AG20443 (cell line): ENCODE measurements around the gene IFITM1.

Experiments used
- DNase-seq: peaks from one replicate; pipeline ENCODE4 v3.0.0; 2012; ENCODE audit warnings: low spot score, mixed read lengths

IFITM1 gene

GRCh38 chr11:313787-314553 lies at the start of gene IFITM1:
Gene IFITM1, plus strand, starts transcription at chr11:314040. Its CDS starts 131 bp downstream, at chr11:314171.
- DNase-seq, result peak; percentile 72

- DNase-seq, result no peak
Observed at GRCh38 chr11:266676-267439, 47.0 kb upstream of the IFITM1 start.

- no peak for DNase-seq
Observed at GRCh38 chr11:267491-267994, 46.3 kb upstream of the IFITM1 start.

- peak; percentile 73 for DNase-seq
Observed at GRCh38 chr11:268716-269145, 45.1 kb upstream of the IFITM1 start.

GRCh38 chr11:269146-269890 lies 44.5 kb upstream of the IFITM1 start:
- DNase-seq, result no peak

- no peak for DNase-seq
Observed at GRCh38 chr11:270451-271318, 43.2 kb upstream of the IFITM1 start.

- DNase-seq, result no peak
Observed at GRCh38 chr11:271319-271715, 42.5 kb upstream of the IFITM1 start.

- no peak for DNase-seq
Observed at GRCh38 chr11:272195-272930, 41.5 kb upstream of the IFITM1 start.

GRCh38 chr11:272931-273198 lies 41.0 kb upstream of the IFITM1 start:
- no peak for DNase-seq

- DNase-seq, result no peak
Observed at GRCh38 chr11:276219-276618, 37.6 kb upstream of the IFITM1 start.

- no peak for DNase-seq
Observed at GRCh38 chr11:278001-278951, 35.6 kb upstream of the IFITM1 start, which contains the start of gene NLRP6. Gene NLRP6, plus strand, starts transcription at chr11:278407. Its CDS starts 163 bp downstream, at chr11:278570.

- DNase-seq, result no peak
Observed at GRCh38 chr11:279040-279965, 34.5 kb upstream of the IFITM1 start.

- peak; percentile 70 for DNase-seq
Observed at GRCh38 chr11:279966-280705, 33.7 kb upstream of the IFITM1 start.

GRCh38 chr11:280706-281485 lies 32.9 kb upstream of the IFITM1 start:
- DNase-seq, result no peak

- DNase-seq, result no peak
Observed at GRCh38 chr11:281486-282161, 32.2 kb upstream of the IFITM1 start.

GRCh38 chr11:282171-282570 lies 31.7 kb upstream of the IFITM1 start:
- no peak for DNase-seq
